HG02798 (cell line): Measurements from ENCODE around the gene EXOSC10.
"Not testable (repeated sequence)": the region's sequence is repeated elsewhere in the genome, so short reads cannot be mapped to it uniquely, and the experiment has no call there.

ENCODE experiments used
- ATAC-seq: cut with Tn5 transposase; IDR thresholded peaks from one replicate; pipeline ENCODE4 v1.9.1; 2021; ENCODE audit warnings: mild to moderate bottlenecking; ENCODE audit not compliant: unreplicated experiment, poor library complexity

Gene EXOSC10

DNA sequence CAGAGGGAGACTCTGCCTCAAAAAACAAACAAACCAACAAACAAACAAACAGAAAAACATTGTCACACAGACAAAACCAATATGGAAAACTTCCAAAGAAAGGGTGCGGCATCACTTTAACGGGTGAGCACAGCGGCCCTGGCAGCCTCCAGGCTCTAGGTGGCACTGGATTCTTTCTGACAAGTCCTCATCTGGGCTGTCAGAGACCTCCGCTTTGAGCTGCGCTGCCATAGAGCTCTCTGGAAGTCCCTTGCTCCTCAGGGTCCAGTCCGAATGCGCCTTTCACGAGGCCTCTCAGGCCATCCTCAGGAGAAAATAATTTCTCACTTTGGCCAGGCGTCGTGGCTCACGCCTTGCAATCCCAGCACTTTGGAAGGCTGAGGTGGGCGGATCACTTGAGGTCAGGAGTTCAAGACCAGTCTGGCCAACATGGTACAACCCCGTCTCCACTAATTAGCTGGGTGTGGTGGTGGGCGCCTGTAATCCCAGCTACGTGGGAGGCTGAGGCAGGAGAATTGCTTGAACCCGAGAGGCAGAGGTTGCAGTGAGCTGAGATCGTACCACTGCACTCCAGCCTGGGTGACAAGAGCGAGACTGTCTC is 35.6 kb downstream of the EXOSC10 start:
- not testable (repeated sequence) for ATAC-seq

DNA sequence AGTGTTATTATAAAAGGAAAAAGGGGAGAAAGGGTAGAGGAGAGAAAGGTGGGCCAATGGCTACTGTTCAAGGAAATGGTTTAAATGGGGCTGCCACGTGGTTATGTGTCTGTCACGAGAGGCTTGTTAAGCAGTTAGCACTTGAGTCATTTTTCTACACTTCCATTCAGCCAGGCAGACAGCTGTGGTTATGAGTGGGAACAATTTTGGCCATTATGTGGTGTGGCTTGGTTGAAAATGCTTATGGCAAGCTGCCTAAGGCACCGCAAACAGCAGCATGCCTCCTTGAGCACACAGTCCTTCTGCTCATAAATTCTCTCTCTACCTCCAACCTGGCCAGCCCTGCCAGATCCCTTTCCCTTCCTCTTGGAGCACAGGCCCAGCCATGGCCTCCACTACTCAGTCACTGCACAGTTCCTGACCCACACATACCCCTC is 36.7 kb downstream of the EXOSC10 start:
- ATAC-seq = no peak

DNA sequence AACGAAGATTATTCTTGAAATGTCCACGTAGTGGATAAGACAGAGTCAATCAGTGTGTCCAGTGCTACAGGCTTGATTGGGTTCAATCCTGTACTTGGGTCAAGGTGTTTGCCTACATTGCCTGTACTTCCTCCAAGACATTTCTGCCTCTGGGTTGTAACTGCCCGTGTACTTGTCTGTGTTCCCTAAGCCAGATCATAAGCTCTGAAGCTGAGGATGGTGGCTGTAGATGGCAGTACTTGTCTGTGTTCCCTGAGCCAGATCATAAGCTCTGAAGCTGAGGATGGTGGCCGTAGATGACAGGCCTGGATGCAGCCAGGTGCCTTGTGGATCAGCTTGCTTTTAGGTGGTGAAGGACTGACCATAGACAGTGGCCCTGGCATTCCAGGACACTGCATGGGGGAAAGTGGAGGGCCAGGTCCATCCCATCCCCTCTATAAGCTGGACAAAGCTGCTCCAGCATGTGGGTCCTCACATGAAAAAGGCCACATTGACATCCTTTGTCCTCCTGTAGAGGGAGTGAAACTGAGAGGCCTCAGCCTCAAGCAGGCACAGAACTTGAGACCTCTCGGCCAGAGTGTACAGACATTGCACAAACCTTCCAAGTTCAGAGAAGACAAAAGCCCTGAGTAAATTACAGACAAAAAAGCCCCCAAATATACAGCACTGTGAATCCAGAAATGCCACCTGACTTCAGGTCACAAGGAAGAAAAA is 37.9 kb downstream of the EXOSC10 start:
- ATAC-seq = no peak

DNA sequence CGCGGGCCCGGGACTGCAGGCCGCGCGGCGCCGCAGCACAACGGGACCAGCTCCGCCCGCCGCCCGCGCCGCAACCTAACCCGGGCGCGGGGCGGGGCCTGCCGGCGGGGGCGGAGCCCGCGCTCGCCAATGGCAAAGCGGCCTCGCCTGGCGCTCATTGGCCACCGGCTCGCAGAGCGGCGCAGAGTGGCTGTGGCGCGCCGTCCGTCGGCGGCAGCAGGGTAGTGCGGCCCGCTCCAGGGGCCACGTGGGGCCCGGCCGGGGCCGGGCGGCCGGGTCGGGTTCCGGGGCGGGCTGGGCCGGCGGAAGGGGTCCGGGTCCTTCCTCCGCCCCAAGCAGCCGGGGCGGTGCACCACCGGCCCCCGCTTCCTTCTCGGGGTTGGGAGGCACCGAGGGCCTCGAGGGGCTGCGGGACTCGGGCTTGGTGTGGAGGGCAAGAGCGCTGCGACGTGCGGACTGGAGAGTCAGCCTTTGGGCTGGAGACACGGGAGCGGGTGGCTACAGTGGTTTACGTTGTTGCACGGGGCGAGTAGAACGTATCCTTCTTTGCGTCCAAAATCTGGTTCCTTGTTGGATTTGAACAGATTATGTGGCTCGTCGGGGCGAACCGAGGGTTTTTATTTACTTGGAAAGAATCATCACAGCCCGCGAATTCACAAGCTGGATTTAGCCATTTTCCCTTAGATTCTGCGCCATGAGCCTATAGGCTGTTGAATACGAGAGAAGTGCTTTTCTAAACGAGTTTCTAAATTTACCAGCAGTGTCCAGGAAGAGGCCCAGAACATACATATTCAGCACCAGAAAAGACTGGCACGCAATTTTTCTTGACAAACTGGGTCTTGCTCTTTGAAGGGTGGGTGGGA is 39.5 kb downstream of the EXOSC10 start, which contains the start of gene SRM:
SRM (minus strand) TSS at position 51 of the 863 bp plus-strand sequence. CDS start 75 bp downstream, outside the sequence.
- peak; percentile 94 for ATAC-seq

DNA sequence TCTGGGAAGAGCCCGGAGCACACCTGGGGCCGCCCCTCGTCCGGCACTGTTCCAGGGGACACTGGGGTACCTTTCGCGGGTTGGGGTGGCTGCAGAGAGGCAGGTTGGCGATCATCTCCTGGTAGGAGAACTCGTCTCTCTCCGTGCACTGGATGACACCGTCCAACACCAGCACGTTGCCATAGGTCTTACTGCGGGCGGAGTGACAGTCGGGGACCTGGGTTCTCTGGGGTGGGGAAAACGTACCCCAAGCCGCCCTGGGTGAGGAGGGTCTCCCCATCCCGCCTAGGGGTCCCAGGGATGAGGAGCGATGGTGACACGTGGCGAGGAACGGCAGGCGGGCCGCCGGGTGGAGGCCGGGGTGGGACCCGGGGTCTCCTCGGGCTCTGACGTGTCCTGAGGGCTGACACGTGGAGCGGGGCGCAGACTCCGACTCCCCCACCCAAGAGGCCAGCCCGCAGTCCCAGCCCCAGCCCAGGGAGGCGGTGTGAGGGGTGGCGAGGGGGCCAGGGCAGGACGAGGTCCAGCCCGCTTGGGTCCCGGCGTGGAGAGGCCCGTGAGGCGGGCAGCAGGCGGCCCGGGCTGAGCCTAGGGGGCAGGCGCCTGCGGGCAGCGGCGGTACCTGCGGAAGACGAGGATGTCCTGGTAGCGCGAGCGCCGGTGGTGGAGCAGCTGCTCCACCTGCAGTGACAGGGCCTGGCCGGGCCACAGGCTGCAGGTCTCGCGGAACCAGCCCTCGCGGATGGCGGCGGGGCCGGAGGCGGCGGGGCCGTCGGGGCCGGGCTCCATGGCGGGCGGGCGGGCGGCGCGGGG is 40.3 kb downstream of the EXOSC10 start:
- peak; percentile 21 for ATAC-seq

DNA sequence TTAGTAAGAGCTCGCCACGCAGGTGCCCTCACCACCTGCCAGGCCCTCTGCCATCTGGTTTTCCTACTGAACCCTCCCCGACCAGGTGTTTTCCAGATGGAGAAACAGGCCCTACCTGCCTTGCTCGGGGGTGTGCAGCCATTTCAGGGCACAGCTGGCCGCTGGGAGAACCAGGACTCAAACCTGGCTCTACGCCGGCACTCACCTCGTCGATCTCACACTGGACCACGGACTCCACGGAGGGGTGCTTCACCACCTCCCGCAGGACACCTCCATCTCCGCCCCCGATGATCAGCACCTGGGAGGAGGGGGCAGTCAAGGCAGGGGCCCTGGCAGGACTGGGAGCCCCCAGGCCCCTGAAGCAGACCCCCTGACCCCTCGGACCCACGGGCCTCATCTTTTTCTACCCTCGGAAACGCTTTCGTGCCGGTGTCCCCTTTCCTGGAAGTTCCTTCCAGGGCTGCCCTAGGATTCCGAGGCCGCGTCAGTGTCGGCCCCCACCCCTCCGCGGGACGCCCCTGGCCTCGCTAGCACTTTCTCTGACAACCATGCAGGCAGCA is 41.0 kb downstream of the EXOSC10 start:
- ATAC-seq = no peak

DNA sequence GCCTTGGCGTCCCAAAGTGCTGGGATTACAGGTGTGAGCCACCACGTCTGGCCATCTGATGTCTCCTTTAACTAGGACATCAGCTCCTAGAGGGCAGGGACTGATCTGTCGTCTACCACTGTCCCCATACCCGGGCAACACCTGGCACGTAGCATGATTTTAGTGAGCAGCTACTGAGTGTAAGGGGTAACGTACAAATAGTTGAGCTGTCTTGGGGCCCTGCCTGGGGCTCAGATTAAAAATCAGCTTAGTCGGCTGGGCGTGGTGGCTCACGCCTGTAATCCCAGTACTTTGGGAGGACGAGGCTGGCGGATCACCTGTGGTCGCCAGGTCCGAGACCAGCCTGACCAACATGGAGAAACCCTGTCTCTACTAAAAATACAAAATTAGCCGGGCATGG is 41.6 kb downstream of the EXOSC10 start:
- ATAC-seq = no peak

DNA sequence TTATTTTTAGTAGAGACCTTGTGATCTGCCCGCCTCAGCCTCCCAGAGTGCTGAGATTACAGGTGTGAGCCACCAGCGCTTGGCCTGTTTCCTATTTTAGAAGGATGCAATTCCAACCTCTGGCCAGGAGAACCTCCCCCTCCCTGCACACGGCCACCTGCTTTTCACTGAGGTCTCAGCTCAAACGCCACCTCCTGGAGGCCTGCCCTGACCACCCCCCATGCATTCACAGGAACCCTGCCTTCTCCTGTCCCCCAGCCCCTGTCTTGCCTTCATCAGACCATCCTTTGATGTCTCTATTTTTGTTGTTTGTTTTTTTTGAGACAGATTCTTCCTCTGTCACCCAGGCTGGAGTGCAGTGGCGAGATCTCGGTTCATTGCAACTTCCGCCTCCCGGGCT is 42.2 kb downstream of the EXOSC10 start:
- ATAC-seq = no peak

DNA sequence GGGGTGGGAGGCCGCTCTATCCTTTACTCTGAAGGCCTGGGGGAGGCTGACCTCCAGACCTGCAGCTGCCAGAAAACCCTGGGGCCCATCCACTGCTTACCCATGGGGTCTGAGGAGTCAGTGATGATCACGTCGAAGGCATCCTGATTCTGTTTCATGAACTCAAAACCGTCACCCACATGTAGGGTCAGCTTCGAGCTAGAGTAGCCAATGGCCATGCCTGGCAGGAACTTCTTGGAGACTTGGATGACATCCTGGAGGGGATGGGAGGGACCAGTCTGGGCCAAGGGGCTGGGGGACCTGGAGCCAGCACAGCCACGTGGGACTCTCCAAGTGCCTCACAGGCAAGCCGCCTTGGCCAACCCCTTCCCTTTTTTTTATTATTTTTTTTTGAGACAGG is 43.2 kb downstream of the EXOSC10 start:
- ATAC-seq = no peak

DNA sequence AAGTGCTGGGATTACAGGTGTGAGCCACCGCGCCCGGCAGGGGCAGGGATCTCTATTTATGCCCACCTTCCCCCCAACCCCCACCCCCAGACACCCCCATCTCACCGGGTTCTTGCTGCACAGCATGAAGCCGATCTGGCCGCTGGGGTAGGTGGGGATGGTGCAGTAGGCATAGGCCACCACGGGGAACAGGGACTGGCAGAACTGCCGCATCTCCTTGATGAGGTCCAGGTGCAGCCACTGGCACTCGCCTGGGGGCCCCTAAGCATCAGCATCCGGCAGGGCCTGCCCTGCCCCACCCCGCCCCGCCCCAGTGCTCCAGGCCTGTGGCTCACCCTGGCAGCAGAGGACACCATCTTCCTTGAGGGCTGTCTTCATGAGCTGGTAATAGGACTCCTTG is 44.0 kb downstream of the EXOSC10 start:
- no peak for ATAC-seq

DNA sequence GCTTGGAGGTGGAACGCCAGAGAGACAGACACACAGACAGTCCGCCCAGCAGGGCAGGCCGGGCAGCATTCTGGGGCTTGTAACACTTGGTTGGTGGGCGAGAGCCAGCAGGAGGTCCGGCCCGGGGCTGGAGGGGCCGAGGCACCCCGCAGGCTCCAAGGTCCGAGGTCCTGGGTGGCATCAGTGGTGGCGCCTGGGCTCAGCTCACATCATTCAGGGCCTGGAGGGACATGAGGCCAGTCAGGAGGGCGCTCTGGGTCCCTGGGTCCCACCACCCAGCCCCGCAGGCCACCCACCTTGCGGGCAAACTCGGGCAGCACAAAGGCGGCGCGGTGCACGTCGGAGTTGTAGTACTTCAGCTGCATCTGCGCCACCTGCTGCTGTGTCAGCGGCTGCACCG is 45.0 kb downstream of the EXOSC10 start:
- no peak for ATAC-seq

DNA sequence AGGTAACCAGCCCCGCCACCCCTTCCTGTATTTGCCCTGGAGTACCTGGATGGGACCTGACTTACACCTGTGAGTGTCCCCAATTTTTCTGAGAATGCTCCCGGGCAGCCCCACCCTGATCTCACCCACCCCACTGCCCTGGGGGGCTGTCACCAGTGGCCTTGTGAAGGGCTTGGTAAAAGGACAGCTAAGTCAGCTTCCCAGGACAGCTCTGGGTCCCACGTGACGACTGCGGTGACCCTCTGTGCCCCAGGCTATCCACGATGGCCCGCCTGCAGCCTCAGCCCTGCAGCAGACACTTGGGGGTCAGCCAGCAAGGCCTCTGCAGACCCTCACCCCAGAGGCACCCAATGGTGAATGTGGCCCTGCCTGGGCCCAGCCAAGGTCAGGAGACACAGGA is 45.5 kb downstream of the EXOSC10 start:
- ATAC-seq = no peak

DNA sequence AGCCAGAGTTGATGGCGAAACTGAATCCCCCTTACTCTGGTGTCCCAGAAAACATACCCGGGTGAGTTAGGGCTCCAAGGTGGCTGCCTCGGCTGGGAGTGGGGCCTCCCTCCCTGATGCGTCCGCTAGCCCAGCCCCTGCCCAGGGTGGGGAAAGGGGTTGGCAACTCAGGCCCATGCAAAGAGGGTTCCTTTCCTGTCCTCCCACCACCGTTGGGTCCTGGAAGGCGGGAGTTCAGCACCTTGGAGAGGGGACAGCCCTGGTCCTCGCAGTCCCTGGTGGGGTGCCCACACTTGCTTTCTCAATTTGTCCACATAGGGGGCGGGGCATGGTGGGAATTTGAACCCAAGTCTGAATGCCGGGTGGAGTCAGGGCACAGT is 45.9 kb downstream of the EXOSC10 start:
- no peak for ATAC-seq

DNA sequence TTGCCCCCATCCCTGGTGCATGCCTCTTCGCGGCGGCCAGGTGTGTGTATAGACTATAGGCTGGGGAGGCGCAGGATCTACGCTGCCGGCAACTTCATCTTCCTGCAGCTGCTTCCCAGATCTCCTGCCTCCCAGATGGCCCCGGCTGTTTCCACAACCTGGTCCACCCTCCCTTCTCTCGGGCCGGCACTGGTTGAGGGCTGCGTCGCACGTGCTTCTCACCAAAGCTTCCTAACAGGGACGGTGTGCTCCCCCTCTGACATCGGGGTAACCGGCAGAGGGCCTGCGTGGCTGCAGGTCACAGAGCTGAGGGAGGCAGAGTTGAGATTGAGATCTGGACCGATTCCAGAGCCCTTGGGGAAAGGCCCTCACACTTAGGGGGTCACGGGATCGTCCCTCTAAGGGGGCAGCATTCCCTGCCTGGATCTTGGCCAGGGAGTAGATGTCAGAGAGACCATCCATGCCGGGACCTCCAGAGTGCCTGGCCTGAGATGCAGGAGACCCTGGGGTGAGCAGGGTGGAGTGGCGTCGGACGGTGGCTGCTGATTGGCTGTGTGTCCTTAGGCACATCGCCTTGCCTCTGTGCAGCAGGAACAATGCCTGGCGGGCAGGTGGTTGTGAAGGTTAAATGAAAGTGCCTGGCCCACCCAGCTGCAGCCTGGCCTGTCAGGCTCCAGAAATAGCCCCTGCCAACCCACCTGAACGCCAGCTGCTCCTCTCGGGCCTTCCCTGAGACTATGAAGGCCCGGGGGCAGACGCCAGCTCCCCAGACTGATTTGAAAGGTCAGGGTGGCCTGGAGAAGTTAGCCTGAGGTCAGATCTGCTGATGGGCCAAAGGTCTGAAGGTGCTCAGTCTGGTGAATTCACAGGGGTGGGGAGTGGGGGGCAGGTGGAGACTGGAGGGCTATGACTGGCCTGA is 46.6 kb downstream of the EXOSC10 start:
- no peak for ATAC-seq

DNA sequence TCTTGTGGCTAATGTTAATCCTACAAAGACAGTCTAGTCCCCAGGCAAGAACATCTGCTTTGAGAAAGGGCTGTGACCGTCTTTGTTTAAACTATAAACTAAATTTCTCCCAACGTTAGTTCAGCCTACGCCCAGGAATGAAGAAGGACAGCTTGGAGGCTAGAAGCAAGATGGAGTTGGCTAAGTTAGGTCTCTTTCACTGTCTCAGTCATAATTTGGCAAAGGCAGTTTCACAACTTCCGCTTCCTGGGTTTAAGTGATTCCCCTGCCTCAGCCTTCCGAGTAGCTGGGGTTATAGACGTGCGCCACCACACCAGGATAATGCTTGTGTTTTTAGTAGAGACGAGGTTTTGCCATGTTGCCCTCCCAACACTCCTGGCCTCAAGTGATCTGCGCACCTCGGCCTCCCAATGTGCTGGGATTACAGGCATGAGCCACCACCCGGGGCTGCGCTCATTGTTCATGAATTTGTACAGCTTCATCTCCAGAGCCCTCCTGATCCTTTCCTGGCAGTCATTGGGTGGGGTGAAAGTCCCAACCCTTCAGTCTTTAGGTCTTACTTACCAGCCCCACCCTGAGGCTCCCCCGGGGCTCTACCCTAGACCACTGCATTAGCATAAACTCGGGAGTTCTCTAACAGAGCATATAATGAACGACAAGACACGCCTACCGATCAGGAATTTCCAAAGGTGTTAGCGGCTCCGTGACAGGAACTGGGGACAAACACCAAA is 47.7 kb downstream of the EXOSC10 start:
- ATAC-seq = no peak

DNA sequence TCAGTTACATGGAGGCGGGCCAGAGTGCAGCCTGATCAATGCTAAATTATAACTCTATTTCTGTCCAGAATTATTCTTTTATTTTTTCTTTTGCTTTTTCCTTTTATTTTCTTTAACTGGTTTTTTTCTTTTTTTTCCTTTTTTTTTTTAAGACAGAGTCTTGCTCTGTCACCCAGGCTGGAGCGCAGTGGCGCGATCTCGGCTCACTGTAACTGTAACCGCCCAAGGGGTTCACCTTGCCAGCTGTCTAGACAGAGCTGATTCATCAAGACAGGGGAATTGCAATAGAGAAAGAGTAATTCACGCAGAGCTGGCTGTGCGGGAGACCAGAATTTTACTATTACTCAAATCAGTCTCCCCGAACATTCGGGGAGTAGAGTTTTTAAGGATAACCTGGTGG is 48.5 kb downstream of the EXOSC10 start:
- ATAC-seq = not testable (repeated sequence)

DNA sequence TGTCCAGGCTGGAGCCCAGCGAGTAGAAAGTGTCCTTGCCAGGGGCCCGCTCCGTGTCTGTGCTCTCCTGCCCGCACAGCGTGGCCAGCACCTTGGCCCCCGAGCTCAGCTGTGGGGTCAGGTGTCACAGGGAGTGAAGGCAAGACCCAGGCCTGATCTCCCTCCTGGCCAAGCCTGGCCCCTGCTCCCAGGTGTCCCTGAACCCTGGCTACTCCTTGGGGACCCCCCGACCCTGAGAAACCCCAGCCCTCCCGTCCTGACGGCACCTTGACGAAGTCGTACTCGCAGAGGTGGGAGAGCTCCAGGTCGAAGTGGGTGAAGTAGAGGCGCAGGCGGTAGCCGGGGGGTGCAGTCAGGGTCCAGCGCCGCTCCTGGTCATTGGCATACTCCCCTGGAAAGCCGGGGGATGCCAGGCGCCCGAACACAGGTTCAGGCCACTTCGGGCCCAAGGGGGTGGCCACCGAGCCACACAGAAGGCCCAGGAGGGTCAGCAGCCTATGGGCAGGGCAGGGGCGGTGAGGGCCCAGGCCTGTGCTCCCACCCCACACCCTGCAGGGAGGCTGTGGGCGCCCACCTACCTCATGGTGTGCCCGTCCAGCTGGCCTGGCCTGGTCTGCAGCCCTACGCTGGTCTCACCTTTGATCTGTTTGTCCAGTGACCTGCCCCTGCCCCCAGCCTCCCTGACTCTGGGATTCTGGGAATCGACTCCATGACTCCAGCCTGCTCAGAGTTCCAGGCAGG is 52.9 kb downstream of the EXOSC10 start, which contains the start of gene MASP2:
MASP2 (minus strand) TSS at position 615 of the 741 bp plus-strand sequence; CDS start at position 583, 32 bp downstream.
- no peak for ATAC-seq

DNA sequence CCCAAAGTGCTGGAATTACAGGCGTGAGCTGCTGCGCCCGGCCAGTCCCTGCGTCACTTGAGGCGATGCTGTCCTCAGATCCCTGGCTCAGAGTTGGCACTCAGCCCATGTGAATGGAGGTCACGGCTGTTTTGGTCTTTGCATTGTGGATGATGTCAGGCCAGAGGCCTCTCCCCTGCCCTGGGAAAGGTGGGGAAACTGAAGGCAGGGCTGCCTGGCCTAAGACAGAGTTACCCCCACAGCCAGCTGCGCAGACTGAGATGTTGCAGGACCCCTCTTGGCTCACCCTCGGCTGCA is 53.5 kb downstream of the EXOSC10 start:
- no peak for ATAC-seq
